GM18858 (cell line): ENCODE results near the gene MMP19.

ENCODE experiments used
- ATAC-seq: cut with Tn5 transposase; IDR thresholded peaks from one replicate; pipeline ENCODE4 v1.9.1; 2021; ENCODE audit not compliant: unreplicated experiment

Gene MMP19

DNA sequence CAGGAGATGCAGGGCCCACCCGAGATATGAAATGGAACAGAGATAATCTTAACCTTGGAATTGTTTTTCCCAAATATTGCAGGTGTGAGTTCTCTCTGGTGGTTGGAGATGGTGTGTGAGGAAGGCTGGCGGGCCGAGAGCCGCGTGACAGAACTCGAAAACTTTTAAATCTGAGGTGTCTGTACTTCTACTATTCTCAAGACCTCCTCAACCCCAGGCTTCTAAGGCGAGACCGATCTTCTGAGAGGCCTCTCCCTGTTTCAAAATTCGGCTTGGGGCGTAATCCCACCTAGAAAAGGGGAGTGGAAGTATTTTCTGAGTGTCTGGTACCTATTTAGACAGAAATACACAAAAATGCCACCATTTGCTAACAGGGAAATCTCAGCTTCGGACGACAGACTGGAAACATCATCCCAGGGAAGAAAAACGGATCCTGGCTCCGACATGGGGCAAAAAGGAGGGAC is 25.8 kb downstream of the MMP19 start:
- no peak for ATAC-seq

DNA sequence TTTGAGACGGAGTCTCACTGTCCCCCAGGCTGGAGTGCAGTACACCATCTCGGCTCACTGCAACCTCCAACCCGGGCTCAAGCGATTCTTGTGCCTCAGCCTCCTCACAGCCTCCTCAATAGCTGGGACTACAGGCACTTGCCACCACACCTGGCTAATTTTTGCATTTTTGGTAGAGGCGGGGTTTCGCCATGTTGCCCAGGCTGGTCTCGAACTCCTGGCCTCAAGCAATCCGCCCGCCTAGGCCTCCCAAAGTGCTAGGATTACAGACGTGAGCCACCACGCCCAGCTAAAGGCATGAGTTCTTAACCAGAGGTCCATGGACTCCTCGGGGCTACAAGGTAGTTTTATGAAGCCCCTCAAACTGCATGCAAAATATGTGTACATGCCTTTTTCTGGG is 27.3 kb downstream of the MMP19 start:
- no peak for ATAC-seq

DNA sequence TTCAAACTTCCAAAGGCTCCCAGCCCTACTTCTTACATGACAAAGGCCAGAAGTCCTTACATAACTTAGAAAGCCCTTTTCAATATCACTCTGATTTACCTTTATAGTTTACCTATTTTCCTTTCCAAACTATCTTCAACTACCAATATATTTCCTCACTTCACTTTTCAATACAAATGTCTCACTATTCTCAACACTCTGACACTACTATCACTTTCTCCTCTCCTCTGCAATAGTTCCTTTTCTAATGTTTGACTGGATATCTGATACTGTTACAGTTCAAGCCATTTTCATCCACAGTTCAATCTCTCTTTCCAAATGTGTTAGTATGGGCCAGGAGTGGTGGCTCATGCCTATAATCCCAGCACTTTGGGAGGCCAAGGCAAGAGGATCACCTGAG is 28.5 kb downstream of the MMP19 start:
- ATAC-seq: no peak

DNA sequence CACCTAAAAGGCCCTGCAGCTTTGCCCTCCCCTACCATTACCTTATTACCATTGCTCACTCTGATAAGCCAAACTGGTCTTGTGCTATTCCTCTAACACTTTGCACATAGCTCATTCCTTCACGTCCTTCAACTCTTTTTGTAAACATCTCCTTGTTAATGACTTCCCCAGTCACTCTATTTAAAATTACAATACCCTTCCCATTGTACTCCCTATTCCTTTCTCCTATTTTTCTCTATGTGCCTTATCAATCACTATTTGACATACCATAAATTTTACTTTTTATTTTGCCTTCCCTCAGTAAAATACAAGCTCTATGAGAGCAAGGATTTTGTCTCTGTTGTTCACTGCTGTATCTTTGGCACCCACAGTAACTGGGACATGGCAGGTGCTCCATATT is 30.6 kb downstream of the MMP19 start:
- ATAC-seq: no peak

DNA sequence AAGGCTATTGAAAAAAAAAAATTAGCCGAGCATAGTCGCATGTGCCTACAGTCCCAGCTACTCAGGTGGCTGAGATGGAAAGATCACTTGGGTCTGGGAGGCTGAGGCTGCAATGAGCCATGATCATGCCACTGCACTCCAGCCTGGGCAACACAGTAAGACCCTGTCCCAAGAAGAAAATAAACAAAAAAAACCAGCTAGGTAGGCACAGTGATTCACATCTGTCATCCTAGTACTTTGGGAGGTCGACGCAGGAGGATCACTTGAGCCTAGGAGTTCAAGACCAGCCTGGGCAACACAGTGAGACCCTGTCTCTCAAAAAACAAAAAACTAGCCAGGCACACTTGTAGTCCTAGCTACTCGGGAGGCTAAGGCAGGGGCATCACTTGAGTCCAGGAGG is 33.5 kb downstream of the MMP19 start:
- ATAC-seq: no peak

DNA sequence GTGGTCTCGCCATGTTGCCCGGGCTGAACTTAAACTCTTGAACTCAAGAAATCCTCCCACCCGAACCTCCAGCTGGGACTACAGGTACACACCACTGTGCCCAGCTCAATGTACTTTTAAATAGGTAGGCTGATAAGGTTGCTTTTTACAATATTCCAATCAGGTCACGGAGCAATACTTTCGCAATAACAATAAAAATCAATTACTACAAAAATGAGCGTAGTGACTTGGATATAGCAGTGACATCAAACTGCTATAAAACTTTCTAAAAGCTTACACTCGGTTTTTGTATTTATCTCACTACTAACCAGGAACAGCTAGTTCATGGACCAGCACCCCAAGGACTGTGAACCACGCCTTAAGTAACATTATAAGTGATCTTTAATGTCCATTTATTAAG is 35.8 kb downstream of the MMP19 start:
- no peak for ATAC-seq

DNA sequence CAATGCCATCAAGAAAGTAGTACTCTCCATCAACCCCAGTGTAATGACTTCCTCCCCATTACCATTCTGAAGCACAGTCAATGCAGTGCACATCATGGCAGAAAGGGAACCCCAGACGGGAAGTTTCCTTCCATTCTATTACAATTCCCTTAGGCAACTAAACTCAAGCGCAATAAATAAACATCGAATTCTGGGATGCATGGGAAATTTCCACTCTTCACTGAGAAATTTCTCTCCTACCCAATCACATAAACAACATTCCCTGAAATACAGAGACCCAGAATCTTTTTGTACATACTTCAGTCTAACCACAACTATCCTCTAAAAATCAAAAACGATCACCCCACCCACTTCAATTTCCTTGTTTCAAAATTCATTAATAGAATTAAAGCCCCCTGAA is 45.2 kb downstream of the MMP19 start:
- ATAC-seq: no peak

DNA sequence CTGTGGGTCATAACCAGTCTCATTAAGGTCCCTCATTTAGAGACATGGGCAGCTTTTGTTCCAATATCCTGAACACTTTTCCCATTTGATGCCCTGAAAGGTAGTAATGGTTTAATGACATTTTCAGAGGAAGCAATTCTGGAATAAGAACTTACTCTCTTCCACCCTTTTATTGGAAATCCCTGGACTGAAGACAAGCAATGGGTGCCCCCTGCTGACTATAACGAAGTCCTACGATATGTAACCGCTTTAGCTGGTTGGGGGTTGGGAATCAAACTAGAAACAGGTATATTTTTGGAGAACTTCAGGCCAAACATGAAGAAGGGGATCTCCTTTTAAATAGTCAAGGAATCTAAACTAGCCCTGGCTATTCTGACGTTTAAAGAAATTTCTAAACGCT is 45.7 kb downstream of the MMP19 start:
- ATAC-seq: no peak

DNA sequence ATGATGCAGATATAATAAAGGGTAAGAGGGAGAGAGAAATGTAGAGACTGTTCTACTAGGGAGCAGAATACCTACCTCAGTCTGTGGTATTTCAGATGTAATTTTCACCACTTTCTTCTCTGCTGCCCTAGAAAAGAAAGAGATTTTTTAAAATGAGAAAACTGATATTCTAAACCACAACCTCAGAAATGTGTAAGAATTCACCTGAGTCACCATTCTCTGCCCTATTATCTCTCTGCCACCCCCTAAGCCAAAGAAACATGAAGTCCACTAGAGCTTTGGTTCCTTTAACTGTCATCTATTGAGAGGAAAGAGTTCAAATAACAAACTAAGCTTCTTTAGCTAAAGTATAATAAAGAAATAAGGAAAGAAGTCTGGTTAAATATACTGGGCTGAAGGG is 46.8 kb downstream of the MMP19 start:
- ATAC-seq: no peak

DNA sequence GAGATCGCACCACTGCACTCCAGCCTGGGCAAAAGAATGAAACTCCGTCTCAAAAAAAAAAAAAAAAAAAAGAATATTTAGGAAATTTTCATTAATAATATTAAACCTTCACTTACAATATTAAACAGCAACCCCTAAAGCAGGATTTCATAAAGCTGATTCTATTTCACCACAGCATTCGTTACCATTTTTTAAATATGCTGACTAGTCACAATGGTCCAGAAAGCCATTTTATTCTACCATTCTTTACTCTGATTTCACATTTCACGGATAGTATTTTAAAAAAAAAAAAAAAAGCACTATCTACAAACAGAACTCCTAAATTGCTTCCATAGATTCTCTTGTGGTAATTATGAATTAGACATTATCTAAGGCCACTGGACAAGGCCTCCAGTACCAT is 52.8 kb downstream of the MMP19 start:
- no peak for ATAC-seq

DNA sequence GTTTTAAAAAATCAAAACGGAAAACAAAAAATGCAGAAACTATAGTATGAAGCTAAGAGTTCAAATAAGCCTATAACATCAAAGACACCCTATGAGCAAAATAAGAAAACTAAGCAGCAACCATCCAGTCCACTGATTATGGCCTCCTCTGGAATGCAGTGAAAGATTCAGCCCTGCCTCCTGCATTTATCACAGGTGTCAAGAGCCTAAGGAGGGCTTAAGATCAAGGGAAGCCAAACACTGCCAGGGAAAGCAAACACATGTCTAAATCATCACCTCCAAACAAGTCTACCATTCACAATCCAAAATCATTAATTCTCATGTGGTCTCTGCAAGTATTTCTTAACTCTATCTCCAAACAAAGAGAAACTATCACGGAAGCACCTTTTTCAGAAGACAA is 53.6 kb downstream of the MMP19 start:
- ATAC-seq: no peak

DNA sequence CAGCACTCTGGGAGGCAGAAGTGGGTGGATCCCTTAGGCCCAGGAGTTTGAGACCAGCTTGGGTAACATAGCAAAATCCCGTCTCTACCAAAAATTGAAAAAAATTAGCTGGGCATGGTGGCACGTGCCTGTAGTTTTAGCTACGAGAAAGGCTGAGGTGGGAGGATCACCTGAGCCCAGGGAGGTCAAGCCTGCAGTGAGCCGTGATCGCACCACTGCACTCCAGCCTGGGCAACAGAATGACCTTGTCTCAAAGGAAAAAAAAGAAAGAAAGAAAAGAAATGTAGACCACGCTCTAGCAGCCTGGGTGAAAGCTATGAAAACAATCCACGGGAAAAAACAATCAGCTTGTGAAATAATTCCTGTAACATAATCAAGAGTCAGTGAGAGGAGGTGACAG is 54.2 kb downstream of the MMP19 start:
- ATAC-seq: no peak
